ENCODE data around the gene ITGAE.
"Not testable (repeated sequence)": the region's sequence is repeated elsewhere in the genome, so short reads cannot be mapped to it uniquely, and the experiment has no call there.

ITGAE gene

GRCh38 chr17:3724378-3725077 lies 76.5 kb downstream of the ITGAE start:
- DNase-seq, result no peak
- Mint-ChIP-seq H3K36me3 (ENCODE audit: low read depth) (peaks cover 50% of the 10 kb centered on the region), H3K27ac (peak overlapping the region; percentile 74), H3K9me3 (no peaks in the 10 kb centered on the region), H3K4me3 (peak overlapping the region; percentile 95), H3K27me3 (no peaks in the 10 kb centered on the region), H3K4me1 (peaks cover 65% of the 10 kb centered on the region)
- ATAC-seq, result no peak

- peaks cover 67% of the 10 kb centered on the region for H3K4me1 Mint-ChIP-seq
- no peaks in the 10 kb centered on the region for H3K9me3 Mint-ChIP-seq
- H3K27ac Mint-ChIP-seq, result peak within 1 kb of the TSS; percentile 74
- ATAC-seq, result peak; percentile 87
- H3K36me3 Mint-ChIP-seq (ENCODE audit: low read depth), result peaks cover 50% of the 10 kb centered on the region
- peak within 1 kb of the TSS; percentile 95 for H3K4me3 Mint-ChIP-seq
- peak; percentile 95 for DNase-seq
- H3K27me3 Mint-ChIP-seq, result no peaks in the 10 kb centered on the region
Observed at GRCh38 chr17:3723556-3724377, 77.2 kb downstream of the ITGAE start, which contains the start of gene HASPIN. HASPIN (plus strand) TSS chr17:3723903; CDS start chr17:3723936, 33 bp downstream.

- DNase-seq (no peak), ATAC-seq (no peak)
- Mint-ChIP-seq H3K27ac (peak overlapping the region; percentile 66), H3K36me3 (ENCODE audit: low read depth) (peaks cover 56% of the 10 kb centered on the region), H3K9me3 (no peaks in the 10 kb centered on the region), H3K4me1 (peaks cover 71% of the 10 kb centered on the region), H3K4me3 (peak overlapping the region; percentile 95), H3K27me3 (no peaks in the 10 kb centered on the region)
Observed at GRCh38 chr17:3723188-3723555, 77.8 kb downstream of the ITGAE start.

GRCh38 chr17:3722716-3723115 lies 78.3 kb downstream of the ITGAE start:
- ATAC-seq (no peak), DNase-seq (no peak)
- Mint-ChIP-seq H3K27me3 (no peaks in the 10 kb centered on the region), H3K27ac (peak overlapping the region; percentile 66), H3K4me1 (peaks cover 68% of the 10 kb centered on the region), H3K9me3 (no peaks in the 10 kb centered on the region), H3K36me3 (ENCODE audit: low read depth) (peaks cover 53% of the 10 kb centered on the region), H3K4me3 (peak overlapping the region; percentile 95)

GRCh38 chr17:3719265-3719664 lies 81.7 kb downstream of the ITGAE start:
- Mint-ChIP-seq H3K4me1 (peaks cover 44% of the 10 kb centered on the region), H3K9me3 (no peaks in the 10 kb centered on the region), H3K27ac (no peak overlapping the region), H3K36me3 (ENCODE audit: low read depth) (peaks cover 39% of the 10 kb centered on the region), H3K27me3 (no peaks in the 10 kb centered on the region), H3K4me3 (no peak overlapping the region)
- DNase-seq (no peak), ATAC-seq (no peak)

GRCh38 chr17:3718201-3718600 lies 82.8 kb downstream of the ITGAE start:
- peaks cover 40% of the 10 kb centered on the region for H3K36me3 Mint-ChIP-seq (ENCODE audit: low read depth)
- H3K27me3 Mint-ChIP-seq, result no peaks in the 10 kb centered on the region
- H3K4me1 Mint-ChIP-seq, result peaks cover 47% of the 10 kb centered on the region
- no peak overlapping the region for H3K4me3 Mint-ChIP-seq
- H3K9me3 Mint-ChIP-seq, result no peaks in the 10 kb centered on the region
- DNase-seq (no peak), ATAC-seq (no peak)
- H3K27ac Mint-ChIP-seq, result no peak overlapping the region

GRCh38 chr17:3715296-3715695 lies 85.7 kb downstream of the ITGAE start:
- Mint-ChIP-seq H3K4me3 (no peak overlapping the region), H3K4me1 (peaks cover 48% of the 10 kb centered on the region), H3K9me3 (no peaks in the 10 kb centered on the region), H3K27me3 (no peaks in the 10 kb centered on the region), H3K36me3 (ENCODE audit: low read depth) (peaks cover 47% of the 10 kb centered on the region), H3K27ac (no peak overlapping the region)
- DNase-seq (no peak), ATAC-seq (no peak)

GRCh38 chr17:3712811-3713463 lies 88.1 kb downstream of the ITGAE start:
- Mint-ChIP-seq H3K9me3 (no peaks in the 10 kb centered on the region), H3K27ac (peak overlapping the region; percentile 64), H3K4me1 (peaks cover 54% of the 10 kb centered on the region), H3K4me3 (no peak overlapping the region), H3K27me3 (no peaks in the 10 kb centered on the region), H3K36me3 (ENCODE audit: low read depth) (peaks cover 32% of the 10 kb centered on the region)
- no peak for DNase-seq
- peak; percentile 9 for ATAC-seq

- peak; percentile 100 for ATAC-seq
- peak overlapping the region; percentile 40 for H3K4me3 Mint-ChIP-seq
Observed at GRCh38 chr17:3710951-3711383, 90.0 kb downstream of the ITGAE start.

GRCh38 chr17:3708366-3708765 lies 92.6 kb downstream of the ITGAE start:
- no peaks in the 10 kb centered on the region for H3K9me3 Mint-ChIP-seq
- peaks cover 49% of the 10 kb centered on the region for H3K4me1 Mint-ChIP-seq
- peaks cover 17% of the 10 kb centered on the region for H3K36me3 Mint-ChIP-seq (ENCODE audit: low read depth)
- ATAC-seq (no peak), DNase-seq (no peak)
- H3K4me3 Mint-ChIP-seq, result no peak overlapping the region
- H3K27ac Mint-ChIP-seq, result peak overlapping the region; percentile 26
- no peaks in the 10 kb centered on the region for H3K27me3 Mint-ChIP-seq

More at GRCh38 chr17:3710951-3711383, 90.0 kb downstream of the ITGAE start:
- Mint-ChIP-seq H3K9me3 (no peaks in the 10 kb centered on the region), H3K4me1 (peaks cover 55% of the 10 kb centered on the region), H3K36me3 (ENCODE audit: low read depth) (peaks cover 25% of the 10 kb centered on the region), H3K27ac (peak overlapping the region; percentile 79), H3K27me3 (no peaks in the 10 kb centered on the region)
- peak; percentile 70 for DNase-seq

GRCh38 chr17:3705718-3705984 lies 95.3 kb downstream of the ITGAE start:
- peaks cover 28% of the 10 kb centered on the region for H3K4me1 Mint-ChIP-seq
- H3K36me3 Mint-ChIP-seq (ENCODE audit: low read depth); H3K27me3 Mint-ChIP-seq; ATAC-seq; DNase-seq; H3K4me3 Mint-ChIP-seq; H3K9me3 Mint-ChIP-seq; H3K27ac Mint-ChIP-seq: not testable (repeated sequence)

- no peak overlapping the region for H3K4me3 Mint-ChIP-seq
- no peak for ATAC-seq
- H3K9me3 Mint-ChIP-seq, result no peaks in the 10 kb centered on the region
- no peak for DNase-seq
- no peak overlapping the region for H3K27ac Mint-ChIP-seq
- H3K36me3 Mint-ChIP-seq (ENCODE audit: low read depth), result peaks cover 5% of the 10 kb centered on the region
- H3K4me1 Mint-ChIP-seq, result peaks cover 24% of the 10 kb centered on the region
- no peaks in the 10 kb centered on the region for H3K27me3 Mint-ChIP-seq
Observed at GRCh38 chr17:3704931-3705717, 95.9 kb downstream of the ITGAE start.

GRCh38 chr17:3702041-3702539 lies 98.9 kb downstream of the ITGAE start:
- H3K4me3 Mint-ChIP-seq; H3K9me3 Mint-ChIP-seq; H3K27me3 Mint-ChIP-seq; H3K27ac Mint-ChIP-seq; ATAC-seq; H3K36me3 Mint-ChIP-seq (ENCODE audit: low read depth); H3K4me1 Mint-ChIP-seq; DNase-seq: not testable (repeated sequence)

- peaks cover 6% of the 10 kb centered on the region for H3K4me1 Mint-ChIP-seq
- H3K36me3 Mint-ChIP-seq (ENCODE audit: low read depth), result peaks cover 5% of the 10 kb centered on the region
- H3K27me3 Mint-ChIP-seq, result peaks cover 2% of the 10 kb centered on the region
- DNase-seq, result no peak
- no peak overlapping the region for H3K4me3 Mint-ChIP-seq
- no peaks in the 10 kb centered on the region for H3K9me3 Mint-ChIP-seq
- ATAC-seq, result no peak
- no peak overlapping the region for H3K27ac Mint-ChIP-seq
Observed at GRCh38 chr17:3699951-3700350, 101.0 kb downstream of the ITGAE start.

Measured in activated naive CD8-positive, alpha-beta T cell treated with anti-CD3 and anti-CD28 coated beads, Interleukin-2, amount 50 U/mL, for 24 hours (primary cell).